HG03025 (cell line): ENCODE measurements around the gene TRAPPC8.
"Not testable (repeated sequence)": the region's sequence is repeated elsewhere in the genome, so short reads cannot be mapped to it uniquely, and the experiment has no call there.

Experiments
- ATAC-seq: cut with Tn5 transposase; IDR thresholded peaks from one replicate; pipeline ENCODE4 v1.9.1; 2021; ENCODE audit warnings: mild to moderate bottlenecking, moderate library complexity; ENCODE audit not compliant: unreplicated experiment, low FRiP score

The TRAPPC8 gene

GRCh38 chr18:31809049-31809448, 133.9 kb downstream of the TRAPPC8 start:
- not testable (repeated sequence) for ATAC-seq

- no peak for ATAC-seq
Observed at GRCh38 chr18:31801078-31801477, 141.8 kb downstream of the TRAPPC8 start.

- ATAC-seq, result not testable (repeated sequence)
Observed at GRCh38 chr18:31799257-31799656, 143.7 kb downstream of the TRAPPC8 start.

GRCh38 chr18:31798399-31798798, 144.5 kb downstream of the TRAPPC8 start:
- ATAC-seq, result no peak

GRCh38 chr18:31795747-31796146, 147.2 kb downstream of the TRAPPC8 start:
- no peak for ATAC-seq

GRCh38 chr18:31793531-31793930, 149.4 kb downstream of the TRAPPC8 start:
- ATAC-seq, result no peak

GRCh38 chr18:31792580-31792911, 150.4 kb downstream of the TRAPPC8 start:
- ATAC-seq, result no peak

- peak; percentile 95 for ATAC-seq
Observed at GRCh38 chr18:31791817-31792579, 150.9 kb downstream of the TRAPPC8 start.

- ATAC-seq, result no peak
Observed at GRCh38 chr18:31789409-31789808, 153.5 kb downstream of the TRAPPC8 start.

GRCh38 chr18:31783059-31783458, 159.9 kb downstream of the TRAPPC8 start:
- no peak for ATAC-seq
